GM18907 (cell line): Measurements from ENCODE around the gene PROM1.

Experiments
- ATAC-seq: cut with Tn5 transposase; IDR thresholded peaks from one replicate; pipeline ENCODE4 v1.9.1; 2021; ENCODE audit warnings: mild to moderate bottlenecking, moderate library complexity; ENCODE audit not compliant: unreplicated experiment

The PROM1 gene

DNA sequence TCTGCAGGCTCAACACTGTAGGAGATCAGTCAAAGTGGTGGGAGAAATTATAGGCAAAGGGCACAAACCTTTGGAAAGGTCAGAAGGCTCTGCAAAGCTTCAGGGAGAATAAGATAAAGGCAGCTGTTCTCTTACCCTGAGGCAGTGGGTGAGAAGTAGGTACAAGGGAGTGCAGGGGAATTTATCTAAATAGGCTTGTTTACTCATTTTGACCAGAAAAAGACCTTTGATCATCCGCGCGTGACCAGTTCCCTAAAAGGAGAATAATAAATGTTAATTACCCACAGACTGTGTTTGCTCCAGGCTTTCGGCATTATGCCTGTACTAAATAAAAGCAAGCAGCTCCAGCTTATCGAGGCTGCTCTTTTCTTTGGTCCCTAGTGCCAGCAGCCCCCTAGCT, 130.2 kb downstream of the PROM1 start:
- no peak for ATAC-seq

DNA sequence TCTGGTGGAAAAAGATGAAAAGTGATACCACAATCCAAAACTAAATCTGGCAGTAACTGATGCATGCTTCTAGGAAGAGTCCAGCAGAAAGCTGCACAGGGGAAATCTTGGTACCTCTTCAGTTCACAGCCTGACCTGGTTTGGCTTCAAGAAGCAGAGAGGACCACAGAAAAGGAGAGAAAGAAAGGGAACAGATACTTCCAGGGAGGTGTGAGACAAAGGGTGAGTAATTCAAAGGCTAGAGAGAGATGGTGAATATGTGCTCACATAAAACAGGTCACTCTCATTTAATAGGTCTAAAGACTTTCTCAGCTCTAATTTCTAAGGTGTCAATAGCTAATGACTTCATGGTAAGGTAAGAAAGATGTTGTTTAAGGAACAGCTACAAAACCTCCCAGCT, 132.0 kb downstream of the PROM1 start:
- ATAC-seq = no peak

DNA sequence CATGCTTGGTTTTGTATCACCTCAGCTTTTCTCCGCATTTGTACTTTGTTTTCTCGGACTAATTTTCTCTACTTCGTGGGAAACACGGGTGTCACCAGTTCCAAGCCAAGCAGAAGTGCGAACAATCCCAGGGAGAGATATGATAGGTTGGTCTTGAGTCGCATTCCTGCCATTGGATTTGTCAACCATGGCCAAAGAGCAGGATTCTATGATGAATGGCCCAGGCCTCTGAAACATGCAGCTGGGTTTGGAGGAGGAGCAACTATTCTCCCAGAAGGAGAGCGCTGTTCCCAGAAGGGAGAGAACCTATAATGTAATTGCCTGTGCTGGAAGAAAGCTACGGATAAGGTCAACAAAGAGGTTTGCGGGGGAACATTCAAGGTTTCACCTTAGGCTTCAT, 135.0 kb downstream of the PROM1 start:
- ATAC-seq = no peak

DNA sequence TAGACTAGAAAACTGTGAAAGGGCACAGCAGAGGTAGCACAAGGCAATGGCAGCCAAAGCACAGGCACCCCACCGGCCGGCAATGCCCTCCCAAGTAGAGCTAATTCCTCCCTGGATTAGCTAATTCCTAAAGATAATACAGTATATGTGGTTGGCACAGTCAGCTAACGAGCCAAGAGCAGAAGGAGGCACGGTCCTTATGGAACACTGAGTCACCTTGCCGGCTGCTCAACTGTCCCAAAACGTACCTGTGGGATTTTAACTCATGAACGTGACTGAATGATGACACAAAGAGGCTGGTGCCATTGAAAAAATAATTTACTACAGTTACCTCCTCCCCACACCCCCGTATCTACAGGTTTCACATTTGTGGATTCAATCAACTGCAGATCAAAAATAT, 136.1 kb downstream of the PROM1 start:
- ATAC-seq = no peak

DNA sequence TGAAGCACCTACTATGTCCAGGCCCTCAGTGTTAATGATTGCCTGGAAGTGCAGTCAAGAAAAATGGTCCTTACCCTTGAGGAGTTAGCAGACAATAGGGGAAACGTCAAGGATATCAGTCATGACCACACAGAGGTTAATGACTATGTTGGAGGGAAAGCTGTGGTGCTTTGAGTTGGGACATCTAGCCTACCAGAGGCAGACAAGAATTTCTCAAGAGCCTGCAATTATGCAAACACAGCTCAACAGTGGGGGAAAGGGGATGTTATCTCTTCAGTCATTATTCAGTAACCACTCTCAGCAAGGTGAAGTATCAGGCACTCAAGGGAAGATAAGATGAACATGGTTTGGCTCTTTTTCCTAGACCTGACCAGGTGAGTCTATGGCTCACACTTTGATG, 138.3 kb downstream of the PROM1 start:
- no peak for ATAC-seq

DNA sequence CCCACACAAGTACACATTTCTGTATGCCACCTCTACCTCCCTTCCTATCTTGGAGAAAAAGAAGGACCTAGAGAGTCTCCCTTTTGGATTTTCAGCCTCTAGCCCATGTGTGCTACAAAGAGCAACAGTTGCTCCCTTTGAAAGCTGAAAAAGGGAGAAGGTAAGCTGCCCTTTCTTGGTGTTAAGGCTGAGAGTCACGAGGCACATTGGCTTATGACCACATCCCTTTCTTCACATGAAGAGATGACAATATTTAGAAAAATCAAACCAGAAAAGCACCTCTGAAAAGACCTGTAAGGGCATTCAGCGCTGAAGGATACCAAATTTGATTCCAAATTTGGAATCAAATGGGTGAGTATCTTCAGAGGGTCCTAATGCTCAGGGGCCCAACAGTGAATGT, 138.9 kb downstream of the PROM1 start:
- no peak for ATAC-seq

DNA sequence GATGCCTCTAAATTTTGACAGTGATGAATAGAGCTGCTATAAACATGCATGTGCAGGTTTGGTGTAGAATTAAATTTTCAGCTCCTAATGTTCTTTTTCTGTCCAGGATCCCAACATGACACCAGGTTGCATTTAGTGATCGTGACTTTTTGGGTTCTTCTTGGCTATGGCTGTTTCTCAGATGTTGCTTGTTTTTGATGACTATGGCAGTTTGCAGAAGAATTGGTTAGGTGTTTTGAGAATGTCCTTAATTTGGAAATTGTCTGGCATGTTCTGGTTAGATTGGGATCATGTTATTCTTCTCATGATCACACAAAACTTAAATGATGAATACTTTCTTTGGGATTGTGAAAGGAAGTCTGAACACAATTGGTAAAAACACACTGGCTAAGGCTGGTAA, 141.5 kb downstream of the PROM1 start:
- no peak for ATAC-seq

DNA sequence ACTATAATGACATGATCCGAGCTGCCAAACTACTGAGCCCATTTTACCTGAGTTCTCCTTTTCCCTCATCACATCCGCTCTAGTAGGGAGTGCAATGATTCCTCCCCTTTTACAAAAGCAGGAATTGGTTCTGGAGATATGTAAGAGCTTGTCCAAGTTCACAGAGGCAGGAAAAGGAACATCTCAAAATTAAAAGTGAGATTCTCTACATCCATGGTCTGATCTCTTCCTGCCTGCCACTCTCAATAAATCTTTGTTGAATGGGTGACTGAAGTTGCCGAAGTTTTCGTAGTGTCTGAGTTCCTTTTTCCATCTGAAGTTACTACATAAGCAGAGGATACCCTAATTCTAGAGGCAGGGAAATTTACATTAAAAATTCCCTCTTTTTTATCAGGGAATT, 145.2 kb downstream of the PROM1 start, which contains the start of gene FGFBP1:
TSS of gene FGFBP1 (minus strand) at position 101 of the 400 bp plus-strand sequence. CDS start 2,108 bp downstream, outside the sequence.
- no peak for ATAC-seq

DNA sequence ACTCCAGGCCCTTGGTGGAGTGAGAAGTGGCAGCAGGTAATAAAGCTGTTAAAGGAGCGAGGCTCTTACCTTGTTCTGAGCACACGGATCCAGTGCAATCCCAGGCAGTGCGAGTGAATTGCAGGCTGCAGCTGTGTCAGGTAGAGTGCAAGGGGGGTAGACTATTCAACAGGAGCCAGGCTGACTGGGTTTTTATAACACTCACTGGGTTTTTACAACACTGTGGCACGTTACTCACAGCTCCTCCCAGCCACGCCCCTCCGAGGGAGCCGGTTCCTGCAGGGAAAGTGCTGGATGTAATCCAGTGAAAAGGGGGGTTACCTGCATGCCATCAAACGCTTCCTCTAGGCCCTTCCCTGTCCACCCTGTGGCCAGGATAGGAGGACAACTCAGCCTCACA, 145.6 kb downstream of the PROM1 start:
- ATAC-seq = no peak

DNA sequence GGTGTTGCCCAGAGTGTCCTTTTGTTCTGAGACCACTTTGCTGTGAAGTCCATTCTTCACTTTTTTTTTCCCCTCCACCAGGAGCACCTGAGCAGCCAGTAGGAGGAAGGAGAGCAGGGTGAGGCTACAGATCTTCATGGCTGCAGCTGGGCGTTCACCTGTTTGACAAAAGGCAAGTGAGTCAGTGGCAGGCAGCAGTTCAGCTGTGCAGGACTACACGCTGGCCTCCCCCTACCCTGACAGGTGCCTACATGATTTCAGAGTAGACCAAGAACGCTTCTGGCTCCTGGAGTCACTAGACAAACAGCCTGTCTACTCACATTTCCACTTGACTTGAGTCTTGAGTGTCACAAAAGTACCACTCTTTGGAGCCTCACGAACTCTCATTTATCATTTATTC, 147.3 kb downstream of the PROM1 start:
- no peak for ATAC-seq

DNA sequence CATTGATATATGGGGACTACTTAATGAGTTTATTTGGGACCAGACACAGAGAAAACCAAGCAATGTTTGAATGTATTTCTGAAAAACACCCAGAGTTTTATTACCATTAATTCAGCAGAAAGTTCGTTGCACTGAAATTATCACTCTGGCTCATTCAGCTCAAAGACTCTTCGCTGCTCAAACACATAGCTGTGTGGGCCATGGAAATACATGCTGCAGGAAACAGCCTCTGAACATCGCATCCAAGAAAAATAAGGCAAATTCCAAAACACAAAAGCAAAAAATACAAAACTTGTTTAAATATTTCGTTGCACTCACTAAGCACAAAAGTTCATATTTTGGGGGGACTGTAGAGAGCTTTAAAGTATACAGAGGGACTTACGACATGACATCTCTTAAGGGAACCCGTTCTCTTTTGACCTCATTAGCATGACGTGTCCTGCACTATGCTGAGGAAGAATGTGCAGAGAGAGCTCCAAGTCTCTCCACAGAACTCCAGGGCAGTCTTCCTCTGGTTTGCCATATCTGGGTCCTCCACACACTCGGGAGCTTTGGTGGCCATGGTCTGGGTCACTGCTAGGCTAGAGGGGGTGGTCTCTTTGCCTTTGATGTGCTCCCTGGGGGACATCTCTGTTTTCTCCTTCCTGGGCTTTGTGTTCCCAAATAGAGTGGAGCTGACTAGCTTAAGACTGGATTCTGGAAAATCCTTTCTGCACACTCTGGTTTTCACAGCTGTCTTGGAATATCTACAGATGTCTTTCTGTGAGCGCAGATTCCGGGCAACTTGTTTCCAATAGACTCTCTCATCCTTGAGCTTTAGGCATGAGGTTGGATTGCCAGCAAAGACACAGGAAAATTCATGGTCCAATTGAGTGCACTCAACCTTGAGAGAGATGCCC, 148.1 kb downstream of the PROM1 start:
- no peak for ATAC-seq

DNA sequence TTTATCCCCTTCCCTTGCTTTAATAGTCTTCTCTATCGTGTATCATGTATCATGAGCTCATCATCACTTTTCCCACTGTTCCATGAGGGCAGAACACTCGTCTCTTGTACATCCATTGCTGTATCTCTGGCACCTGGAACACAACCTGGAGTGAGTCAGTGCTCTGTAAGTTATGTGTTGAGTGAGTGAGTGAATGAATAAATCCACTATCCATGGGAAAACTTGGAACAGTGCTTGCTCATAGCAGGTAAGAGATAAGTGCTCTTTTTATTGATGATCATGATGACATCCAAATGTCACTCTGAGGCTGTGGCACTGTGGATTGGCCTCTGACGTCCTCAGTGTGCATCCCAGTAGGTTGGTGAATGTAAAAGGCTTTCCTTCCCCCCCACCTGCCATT, 149.6 kb downstream of the PROM1 start:
- ATAC-seq = no peak

DNA sequence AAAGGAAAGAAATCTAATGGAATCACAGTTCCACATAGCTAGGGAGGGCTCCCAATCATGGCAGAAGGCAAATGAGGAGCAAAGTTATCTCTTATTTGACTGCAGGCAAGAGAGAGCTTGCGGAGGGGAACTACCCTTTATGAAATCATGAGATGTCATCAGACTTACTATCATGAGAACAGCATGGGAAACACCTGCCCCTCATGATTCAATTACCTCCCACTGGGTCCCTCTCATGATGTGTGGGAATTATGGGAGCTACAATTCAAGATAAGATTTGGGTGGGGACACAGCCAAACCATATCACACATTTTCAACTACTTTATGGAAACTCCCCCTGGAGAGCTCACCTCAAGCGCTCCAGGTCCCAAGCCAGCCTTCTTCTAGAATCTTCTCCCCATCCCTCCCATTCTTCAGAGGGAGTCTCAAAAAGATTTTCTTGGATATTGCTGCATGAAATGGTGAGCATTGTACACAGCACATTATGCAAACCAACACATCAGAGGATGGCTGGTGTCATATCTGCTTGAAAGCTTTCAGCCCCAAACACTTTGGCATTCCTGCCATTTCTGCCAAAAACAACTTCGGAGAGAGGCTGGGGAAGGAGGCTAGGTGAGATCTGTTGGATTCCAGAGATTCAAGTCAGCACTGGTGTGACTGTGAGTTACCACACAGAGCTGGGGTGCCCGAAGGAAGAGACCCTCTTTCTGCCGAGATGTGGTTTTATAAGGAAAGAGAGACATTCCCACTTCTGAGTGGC, 152.2 kb downstream of the PROM1 start:
- ATAC-seq = no peak

DNA sequence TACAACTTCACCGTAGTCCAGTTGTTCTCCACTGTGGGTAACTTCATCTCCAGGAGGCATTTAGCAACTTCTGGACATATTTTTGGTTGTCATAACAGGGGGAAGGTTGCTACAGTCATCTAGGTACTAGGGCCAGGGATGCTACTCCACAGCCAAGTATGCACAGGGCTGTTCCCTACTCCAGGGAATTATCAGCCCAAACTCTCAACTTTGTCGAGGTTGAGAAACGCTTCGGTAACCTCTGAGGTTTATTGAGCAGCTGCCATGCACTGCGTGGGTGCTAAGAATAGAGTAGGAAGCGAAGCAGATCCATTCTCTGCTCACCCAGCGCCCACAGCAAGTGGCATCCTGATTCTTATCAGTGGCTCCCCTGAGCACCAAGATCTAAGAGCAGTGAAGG, 153.5 kb downstream of the PROM1 start:
- ATAC-seq = no peak

DNA sequence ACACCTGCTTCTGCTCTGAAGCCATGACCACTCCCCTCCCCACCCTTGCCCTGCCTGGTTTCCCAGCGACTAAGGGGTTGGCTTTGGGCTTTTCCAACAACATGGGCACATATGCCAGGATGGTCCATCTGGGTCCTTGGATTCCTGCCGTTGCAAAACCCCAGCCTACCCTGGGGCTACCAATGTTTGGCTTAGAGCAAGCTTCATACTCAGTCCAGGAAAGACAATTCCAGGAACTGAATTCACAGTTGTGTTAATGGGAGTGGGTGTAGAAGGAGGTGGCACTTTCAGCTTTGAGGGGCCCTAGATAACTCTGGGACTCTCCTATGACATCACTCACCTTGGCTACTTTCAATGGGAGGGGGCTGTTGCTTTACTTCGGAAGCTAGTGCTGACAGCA, 154.3 kb downstream of the PROM1 start:
- ATAC-seq = no peak

DNA sequence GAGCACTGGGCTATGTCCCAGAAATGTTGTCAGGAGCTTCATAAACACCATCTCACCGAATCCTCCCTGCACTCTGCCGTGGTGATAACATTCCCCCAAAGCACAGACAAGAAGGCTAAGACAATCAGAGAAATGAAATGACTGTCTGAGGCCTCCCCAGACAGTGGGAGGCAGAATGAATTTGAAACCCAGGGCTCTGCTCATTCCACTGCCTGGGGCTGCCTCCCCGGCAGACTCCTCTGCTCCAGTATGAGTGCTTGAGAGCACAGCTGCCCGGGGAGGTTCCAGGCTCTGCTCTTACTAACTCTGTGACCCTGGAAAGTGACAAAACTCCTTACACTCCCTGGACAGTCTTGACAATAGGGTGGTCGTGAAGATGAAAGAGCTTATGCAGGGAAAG, 154.9 kb downstream of the PROM1 start:
- no peak for ATAC-seq

DNA sequence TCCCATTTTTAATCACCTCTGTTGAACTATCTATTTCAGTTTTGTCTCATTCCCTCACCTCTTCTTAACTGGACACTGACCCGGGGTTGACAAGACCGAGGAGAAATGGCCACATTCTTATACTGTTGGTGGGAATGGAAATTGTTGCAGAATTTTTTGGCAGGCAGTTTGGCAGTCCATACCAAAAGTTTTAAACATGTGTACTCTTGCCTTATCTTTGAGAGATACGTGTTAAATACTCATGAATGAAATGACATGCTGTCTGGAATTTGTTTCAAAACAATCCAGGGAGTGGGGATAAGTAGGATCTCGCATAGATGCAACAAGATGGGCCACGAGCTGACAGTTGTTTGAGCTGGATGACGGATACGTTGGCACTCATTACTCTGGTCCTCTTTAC, 157.3 kb downstream of the PROM1 start:
- ATAC-seq = no peak

DNA sequence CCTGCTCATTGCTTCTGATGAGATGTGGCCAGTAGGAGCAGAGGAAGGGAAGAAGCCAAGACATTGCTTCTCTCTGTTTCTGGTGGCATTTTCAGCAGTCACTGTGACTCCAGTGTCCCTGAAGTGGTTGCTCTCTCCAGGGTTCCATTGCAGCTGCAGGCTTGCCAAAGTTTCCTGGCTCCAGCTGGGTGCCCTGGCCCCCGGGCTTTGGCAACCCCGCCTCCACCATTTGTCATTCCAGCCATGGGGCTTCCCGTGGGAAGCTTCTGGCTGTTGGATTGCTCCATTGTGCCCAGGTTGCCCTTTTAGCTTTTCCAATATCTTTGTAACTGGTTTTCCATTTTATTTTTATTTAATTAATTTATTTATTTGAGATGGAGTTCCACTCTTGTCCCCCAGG, 158.0 kb downstream of the PROM1 start:
- no peak for ATAC-seq

DNA sequence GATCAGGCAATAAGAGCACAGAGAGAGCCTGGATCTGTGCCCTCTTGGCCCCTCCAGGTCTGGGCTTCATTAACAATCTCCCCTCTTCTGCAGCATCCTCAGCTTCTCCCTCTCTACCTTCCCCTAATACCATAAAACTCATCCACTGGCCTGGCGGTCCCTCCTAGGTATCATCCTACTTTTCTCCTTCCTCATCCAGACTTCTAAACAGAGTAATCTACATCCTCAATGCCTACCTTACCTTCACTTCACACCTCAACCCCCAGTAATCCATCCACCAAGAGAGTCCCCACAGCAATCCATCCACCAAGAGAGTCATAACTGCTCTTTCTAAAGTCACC, 162.3 kb downstream of the PROM1 start:
- ATAC-seq = no peak

DNA sequence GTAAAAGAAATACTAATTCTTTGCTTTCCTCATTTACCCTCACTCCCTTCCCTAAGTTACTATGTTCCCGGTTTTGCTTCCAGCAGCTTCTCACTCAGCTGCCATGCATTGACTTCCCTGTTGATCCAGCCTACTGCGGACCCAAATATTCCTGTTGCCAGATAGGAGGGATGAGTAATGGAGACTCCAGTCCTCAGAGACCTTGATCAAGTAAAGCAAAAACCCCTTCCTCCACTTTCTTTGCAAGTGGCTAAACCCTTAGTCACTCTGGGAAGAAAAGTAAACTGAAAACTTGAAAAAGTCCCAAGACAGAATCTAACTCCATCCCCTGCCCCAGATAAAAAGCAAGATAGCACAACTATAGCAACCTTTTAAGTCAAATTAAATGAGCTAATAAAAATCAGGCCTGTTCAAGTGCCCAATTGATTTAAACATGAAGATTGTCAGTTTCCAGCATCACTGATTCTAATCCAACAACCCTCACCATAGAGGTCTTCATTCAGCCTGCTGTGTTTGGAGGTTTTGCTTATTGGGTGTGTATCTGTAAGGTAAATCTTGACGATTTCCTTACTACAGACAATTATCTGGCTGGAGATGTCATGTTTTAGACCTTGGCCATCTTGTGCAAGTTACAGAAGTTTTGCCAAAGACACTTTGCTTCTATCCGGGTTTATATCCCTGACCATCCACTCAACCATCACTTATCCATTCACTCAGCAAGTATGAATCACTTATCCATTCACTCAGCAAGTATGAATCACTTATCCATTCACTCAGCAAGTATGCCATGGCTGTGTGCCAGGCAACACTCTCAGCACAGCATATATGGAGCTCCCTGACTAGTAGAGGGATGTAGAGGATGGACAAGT, 162.9 kb downstream of the PROM1 start:
- ATAC-seq = no peak

DNA sequence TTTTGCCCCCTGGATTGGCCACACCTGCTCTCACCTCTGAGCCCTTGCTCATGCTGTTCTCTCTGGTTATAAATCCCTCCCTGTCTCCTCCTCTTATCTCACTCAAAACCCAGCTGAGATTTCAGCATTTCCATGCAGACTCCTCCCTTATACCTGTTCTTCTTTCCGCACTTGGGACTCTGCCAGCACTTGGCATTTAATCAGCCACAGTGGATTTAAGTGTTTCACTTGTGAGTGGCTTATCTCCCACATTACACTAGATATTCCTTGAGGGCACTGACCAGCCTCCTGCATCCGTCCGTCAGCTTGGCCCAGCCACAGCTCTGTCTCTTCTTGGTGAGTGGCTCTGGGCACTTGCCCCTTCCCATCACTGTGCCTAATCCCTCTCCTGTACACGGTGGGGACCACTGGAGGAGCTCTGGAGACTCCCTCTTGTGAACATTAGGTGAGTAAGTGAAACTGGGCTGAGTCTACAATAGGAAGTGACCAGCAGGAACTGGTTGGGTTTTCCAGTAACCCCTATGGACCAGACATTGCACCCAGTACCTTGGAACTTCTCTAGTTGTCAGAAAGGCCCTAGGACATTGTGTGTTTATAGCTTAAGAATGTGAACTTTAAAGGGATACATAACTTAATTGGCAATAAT, 165.2 kb downstream of the PROM1 start:
- no peak for ATAC-seq
